Measurements from ENCODE around the gene EMD. TPM values are rescaled to one million over a fixed set of nuclear protein-coding genes. Genes with fewer than 3 reads are reported as not detected.

The EMD gene
- total RNA-seq, 1 experiment from 2014 or later: 107 TPM

- ChIA-PET POLR2A (interaction anchor here (0.7 to 5.6 kb wide), 11 partner anchors 10 to 170 kb away, joined by 3 to 57 read pairs (median 4); partner anchors contain the start of genes FAM3A, RPL10, SLC10A3 and TAFAZZIN), CTCF (interaction anchor here (0.6 to 3.1 kb wide), 35 partner anchors 8 to 460 kb away, joined by 3 to 54 read pairs (median 4); partner anchors contain the start of genes DNASE1L1, RPL10 and SLC10A3)
- intact Hi-C loops (cut with micrococcal nuclease): loop anchor here (1.0 kb wide), 1 partner anchor 161 kb away; no protein-coding TSS in a partner anchor
- TF ChIP-seq CTCF (IDR thresholded peaks at IDR 0.05; ENCODE audit: unreplicated experiment): peak; percentile 52
- H3K27me3 Mint-ChIP-seq (ENCODE audit: insufficient read depth, unreplicated experiment): no peaks in the 10 kb centered on the region
- H3K9me3 Mint-ChIP-seq (ENCODE audit: unreplicated experiment): no peaks in the 10 kb centered on the region
- H3K4me3 Mint-ChIP-seq (ENCODE audit: unreplicated experiment): peak overlapping the region; percentile 70
- no TSS peak for BruUV-seq (replicated peaks)
- H3K27ac Mint-ChIP-seq (ENCODE audit: low read depth, unreplicated experiment): peak overlapping the region; percentile 27
- DNase-seq (ENCODE audit: unreplicated experiment): peak; percentile 83
- no peaks in the 10 kb centered on the region for H3K4me1 Mint-ChIP-seq (ENCODE audit: insufficient read depth, unreplicated experiment)
- H3K36me3 Mint-ChIP-seq (ENCODE audit: insufficient read depth, unreplicated experiment): peaks cover 13% of the 10 kb centered on the region
Observed at GRCh38 chrX:154373340-154374306, 5.5 kb upstream of the EMD start.

- Mint-ChIP-seq H3K4me3 (ENCODE audit: unreplicated experiment) (peak within 1 kb of the TSS; percentile 70), H3K27ac (ENCODE audit: low read depth, unreplicated experiment) (peak within 1 kb of the TSS; percentile 27), H3K27me3 (ENCODE audit: insufficient read depth, unreplicated experiment) (no peaks in the 10 kb centered on the region), H3K4me1 (ENCODE audit: insufficient read depth, unreplicated experiment) (no peaks in the 10 kb centered on the region), H3K36me3 (ENCODE audit: insufficient read depth, unreplicated experiment) (peaks cover 10% of the 10 kb centered on the region), H3K9me3 (ENCODE audit: unreplicated experiment) (no peaks in the 10 kb centered on the region)
- no TSS peak for BruUV-seq (replicated peaks)
- POLR2A ChIA-PET: interaction anchor here (0.6 to 5.6 kb wide), 8 partner anchors 9 to 260 kb away, joined by 3 to 57 read pairs (median 6); partner anchors contain the start of genes RPL10, TAFAZZIN and UBL4A
- TF ChIP-seq CTCF (IDR thresholded peaks at IDR 0.05; ENCODE audit: unreplicated experiment): no peak
- CTCF ChIA-PET: interaction anchor here (0.6 to 3.1 kb wide), 19 partner anchors 8 to 484 kb away, joined by 3 to 54 read pairs (median 4); partner anchors contain the start of genes DNASE1L1 and RPL10
- no peak for DNase-seq (ENCODE audit: unreplicated experiment)
- intact Hi-C loops (cut with micrococcal nuclease): no loop called here
Observed at GRCh38 chrX:154374313-154375155, 4.6 kb upstream of the EMD start, which contains the start of gene FLNA. FLNA (minus strand) TSS chrX:154374634; CDS start chrX:154371245, 3,389 bp downstream.

GRCh38 chrX:154375156-154375504, 4.0 kb upstream of the EMD start:
- CTCF ChIA-PET: interaction anchor here (0.6 to 0.9 kb wide), 3 partner anchors 66 to 485 kb away, joined by 3 to 4 read pairs (median 3); no protein-coding TSS in a partner anchor
- TF ChIP-seq CTCF (IDR thresholded peaks at IDR 0.05; ENCODE audit: unreplicated experiment): no peak
- H3K4me3 Mint-ChIP-seq (ENCODE audit: unreplicated experiment): peak overlapping the region; percentile 58
- H3K9me3 Mint-ChIP-seq (ENCODE audit: unreplicated experiment): no peaks in the 10 kb centered on the region
- H3K27me3 Mint-ChIP-seq (ENCODE audit: insufficient read depth, unreplicated experiment): no peaks in the 10 kb centered on the region
- POLR2A ChIA-PET: interaction anchor here (0.6 to 5.6 kb wide), 3 partner anchors 23 to 261 kb away, joined by 3 to 57 read pairs (median 4); partner anchors contain the start of gene RPL10
- no TSS peak for BruUV-seq (replicated peaks)
- no peaks in the 10 kb centered on the region for H3K4me1 Mint-ChIP-seq (ENCODE audit: insufficient read depth, unreplicated experiment)
- intact Hi-C loops (cut with micrococcal nuclease): no loop called here
- no peak for DNase-seq (ENCODE audit: unreplicated experiment)
- H3K27ac Mint-ChIP-seq (ENCODE audit: low read depth, unreplicated experiment): no peak overlapping the region
- H3K36me3 Mint-ChIP-seq (ENCODE audit: insufficient read depth, unreplicated experiment): peaks cover 15% of the 10 kb centered on the region

Data from MCF 10A (cell line).